Measurements from ENCODE around the gene PTMS. TPM values are rescaled to one million over a fixed set of nuclear protein-coding genes. Genes with fewer than 3 reads are reported as not detected.

Gene PTMS
- total RNA-seq, 2 donors from 2014 or later, result 164 to 189 TPM

DNA sequence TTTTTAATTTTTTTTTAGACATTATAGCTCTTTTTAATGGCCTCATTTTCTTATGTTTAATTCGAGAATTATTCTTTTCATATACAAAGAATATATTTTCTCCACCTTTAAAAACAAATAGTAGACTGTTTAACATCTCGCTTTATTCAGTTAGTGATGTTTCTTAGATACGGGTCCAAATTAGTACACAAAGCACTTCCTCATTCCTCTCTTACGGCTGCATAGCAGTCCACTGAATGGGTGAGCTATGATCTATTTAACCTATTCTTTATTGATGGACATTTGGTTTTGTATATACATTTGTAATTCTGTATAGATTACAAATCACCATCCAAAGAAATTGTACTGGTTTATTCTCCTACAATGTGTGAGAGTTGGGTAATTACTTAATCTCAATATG lies 47.2 kb downstream of the PTMS start:
- intact Hi-C loops (cut with DNase I), result no loop called here
- no peak for ATAC-seq
- DNase-seq, result no peak

GRCh38 chr12:6816598-6816997 lies 50.4 kb downstream of the PTMS start:
- ATAC-seq, result no peak
- DNase-seq, result no peak
- intact Hi-C loops (cut with DNase I), result no loop called here

GRCh38 chr12:6817098-6817497 lies 50.9 kb downstream of the PTMS start:
- no peak for DNase-seq
- ATAC-seq, result no peak
- intact Hi-C loops (cut with DNase I), result no loop called here

DNA sequence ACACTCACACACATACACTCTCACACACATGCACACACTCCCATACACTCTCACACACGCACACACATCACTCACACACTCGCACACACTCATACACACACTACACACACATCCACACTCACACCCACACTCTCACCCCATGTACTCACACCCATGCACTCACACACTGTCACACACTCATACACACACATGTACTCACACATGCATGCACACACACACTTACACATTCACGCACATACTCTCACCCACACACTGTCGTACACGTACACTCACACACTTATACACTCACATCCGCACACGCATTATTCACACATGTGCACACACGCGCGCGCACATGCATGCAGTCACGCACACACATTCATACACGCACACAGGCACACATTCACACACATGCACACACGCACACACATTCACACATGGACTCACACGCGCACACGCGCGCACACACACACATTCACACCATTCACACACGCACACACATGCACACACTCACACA lies 51.5 kb downstream of the PTMS start:
- ATAC-seq (no peak), DNase-seq (no peak)
- intact Hi-C loops (cut with DNase I), result no loop called here

DNA sequence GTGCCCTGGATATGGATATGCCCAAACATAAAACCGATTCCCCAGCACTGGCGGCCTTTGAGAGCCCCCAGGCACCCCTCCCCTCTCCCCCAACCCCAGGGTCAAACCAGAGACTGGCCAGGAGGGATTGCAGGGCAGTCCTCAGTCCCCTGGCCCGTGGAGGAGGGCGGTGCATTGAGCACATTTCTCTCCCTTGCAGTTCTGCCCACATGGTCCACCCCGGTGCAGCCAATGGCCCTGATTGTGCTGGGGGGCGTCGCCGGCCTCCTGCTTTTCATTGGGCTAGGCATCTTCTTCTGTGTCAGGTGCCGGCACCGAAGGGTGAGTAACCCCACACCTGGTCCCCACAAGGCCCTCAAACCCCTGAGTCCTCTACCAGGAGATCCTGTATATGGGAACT lies 52.1 kb downstream of the PTMS start:
- no peak for DNase-seq
- intact Hi-C loops (cut with DNase I), result no loop called here
- no peak for ATAC-seq

DNA sequence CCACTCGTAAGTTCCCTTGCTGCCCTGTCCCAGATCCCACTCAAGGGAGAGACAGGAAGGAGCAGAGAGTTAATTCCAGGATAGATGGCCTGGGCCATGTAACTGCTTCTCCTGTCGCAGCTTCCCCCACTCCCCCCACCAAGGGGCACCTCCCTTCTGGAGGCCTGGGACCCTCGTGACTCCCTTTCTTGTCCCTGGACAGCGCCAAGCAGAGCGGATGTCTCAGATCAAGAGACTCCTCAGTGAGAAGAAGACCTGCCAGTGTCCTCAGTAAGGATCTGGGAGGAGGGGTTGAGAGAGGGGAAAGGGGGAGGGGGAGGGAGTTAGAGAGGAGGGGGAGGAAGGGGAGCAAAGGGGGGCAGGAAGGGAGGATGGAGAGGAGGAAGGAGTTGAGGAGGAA lies 52.5 kb downstream of the PTMS start:
- no peak for DNase-seq
- intact Hi-C loops (cut with DNase I), result no loop called here
- no peak for ATAC-seq

GRCh38 chr12:6819106-6820030 lies 53.2 kb downstream of the PTMS start:
- intact Hi-C loops (cut with DNase I), result loop anchor here (10.0 kb wide), 2 partner anchors 65 to 205 kb away; partner anchors contain the start of gene MLF2 (in 1 of the 2)

GRCh38 chr12:6820166-6820565 lies 54.0 kb downstream of the PTMS start:
- ATAC-seq (no peak), DNase-seq (no peak)
- intact Hi-C loops (cut with DNase I), result loop anchor here (10.0 kb wide), 2 partner anchors 65 to 205 kb away; partner anchors contain the start of gene MLF2 (in 1 of the 2)

More at GRCh38 chr12:6819106-6820030, 53.2 kb downstream of the PTMS start:
- ATAC-seq, result no peak
- no peak for DNase-seq

Other genes starting within 250 kb of the PTMS start
- 1,000 to 10,000 TPM; 3,044 to 4,078 TPM for gene GAPDH, start 231.8 kb upstream of the PTMS start, total RNA-seq
- gene IFFO1, start 210.3 kb upstream of the PTMS start, total RNA-seq, result 10 to 100 TPM; 18.1 to 19.5 TPM
- gene NOP2, start 198.1 kb upstream of the PTMS start, total RNA-seq, result 10 to 100 TPM; 16.0 to 30.5 TPM
- 100 to 1,000 TPM; 117 to 151 TPM for gene CHD4, start 159.0 kb upstream of the PTMS start, total RNA-seq
- gene LPAR5, start 130.4 kb upstream of the PTMS start, total RNA-seq, result 1 to 10 TPM; 1.8 to 2.9 TPM
- gene ACRBP, start 118.9 kb upstream of the PTMS start, total RNA-seq, result under 1 TPM; 0.60 to 0.88 TPM
- 10 to 100 TPM; 16.8 to 28.5 TPM for gene ING4, start 103.2 kb upstream of the PTMS start, total RNA-seq
- 10 to 100 TPM; 28.3 to 31.2 TPM for gene ZNF384, start 77.0 kb upstream of the PTMS start, total RNA-seq
- under 1 TPM; 0.18 to 0.42 TPM for gene PIANP, start 65.5 kb upstream of the PTMS start, total RNA-seq
- 10 to 100 TPM; 61.3 to 71.2 TPM for gene COPS7A, start 42.3 kb upstream of the PTMS start, total RNA-seq
- 100 to 1,000 TPM; 118 to 149 TPM for gene MLF2, start 13.2 kb upstream of the PTMS start, total RNA-seq
- under 1 TPM; 0.62 to 0.97 TPM for gene LAG3, start 6.2 kb downstream of the PTMS start, total RNA-seq
- 10 to 100 TPM; 11.6 to 24.2 TPM for gene CD4, start 23.2 kb downstream of the PTMS start, total RNA-seq
- 1 to 10 TPM; 5.3 to 8.4 TPM for gene GPR162, start 55.5 kb downstream of the PTMS start, total RNA-seq
- gene P3H3, start 62.0 kb downstream of the PTMS start, total RNA-seq, result 10 to 100 TPM; 13.2 to 22.3 TPM
- 1 to 10 TPM; 2.3 to 5.8 TPM for gene GNB3, start 74.6 kb downstream of the PTMS start, total RNA-seq
- under 1 TPM in 1 of 2 donors, not detected in 1; 0.82 TPM for gene CDCA3, start 84.9 kb downstream of the PTMS start, total RNA-seq
- gene USP5, start 85.8 kb downstream of the PTMS start, total RNA-seq, result 10 to 100 TPM; 63.4 to 65.4 TPM
- gene TPI1, start 101.2 kb downstream of the PTMS start, total RNA-seq, result 100 to 1,000 TPM; 642 to 858 TPM
- 1 to 10 TPM; 3.7 to 4.1 TPM for gene SPSB2, start 106.9 kb downstream of the PTMS start, total RNA-seq
- gene LRRC23, start 138.5 kb downstream of the PTMS start, total RNA-seq, result 10 to 100 TPM in 1 of 2 donors, 1 to 10 TPM in 1; 8.1 to 10.5 TPM
- 10 to 100 TPM; 12.8 to 24.9 TPM for gene ENO2, start 148.2 kb downstream of the PTMS start, total RNA-seq
- 10 to 100 TPM; 75.3 to 83.1 TPM for gene ATN1, start 161.6 kb downstream of the PTMS start, total RNA-seq
- gene RNU7-1, start 177.5 kb downstream of the PTMS start, total RNA-seq, result not detected
- gene C12orf57, start 177.7 kb downstream of the PTMS start, total RNA-seq, result 100 to 1,000 TPM; 249 to 282 TPM
- gene PTPN6, start 185.0 kb downstream of the PTMS start, total RNA-seq, result 10 to 100 TPM; 13.0 to 18.9 TPM
- gene PHB2, start 204.3 kb downstream of the PTMS start, total RNA-seq, result 100 to 1,000 TPM; 117 to 157 TPM
- gene EMG1, start 204.6 kb downstream of the PTMS start, total RNA-seq, result 10 to 100 TPM; 34.4 to 36.6 TPM

Measured in left cardiac atrium (tissue), 4 donors.